Measurements from ENCODE around the gene SEMA5B.

SEMA5B gene

GRCh38 chr3:122873741-122874515 lies 153.6 kb downstream of the SEMA5B start:
- no peak for FAIRE-seq
- DNase-seq (ENCODE audit: insufficient read length, low spot score): no peak

DNA sequence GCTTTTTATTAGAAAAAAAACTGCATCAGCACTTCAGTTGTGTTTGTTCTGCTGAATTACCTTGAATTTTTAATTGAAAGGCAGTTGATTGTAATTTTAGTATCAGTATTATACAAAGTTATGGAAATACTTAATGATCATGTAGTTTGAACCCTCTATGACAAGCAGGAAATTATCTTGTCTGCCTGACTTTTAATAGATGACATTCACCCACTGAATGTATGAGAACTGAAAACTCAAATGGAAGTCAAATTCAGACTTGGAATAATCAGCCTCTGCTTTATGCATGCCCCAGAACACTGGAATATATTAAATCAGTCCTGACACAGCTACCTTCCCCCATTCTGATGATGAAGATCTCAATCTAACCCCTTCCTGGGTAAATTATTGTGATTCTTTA lies 159.2 kb downstream of the SEMA5B start:
- no peak for DNase-seq (ENCODE audit: insufficient read length, low spot score)
- FAIRE-seq: no peak

GRCh38 chr3:122864498-122864897 lies 163.1 kb downstream of the SEMA5B start:
- no peak for DNase-seq (ENCODE audit: insufficient read length, low spot score)
- FAIRE-seq: no peak

DNA sequence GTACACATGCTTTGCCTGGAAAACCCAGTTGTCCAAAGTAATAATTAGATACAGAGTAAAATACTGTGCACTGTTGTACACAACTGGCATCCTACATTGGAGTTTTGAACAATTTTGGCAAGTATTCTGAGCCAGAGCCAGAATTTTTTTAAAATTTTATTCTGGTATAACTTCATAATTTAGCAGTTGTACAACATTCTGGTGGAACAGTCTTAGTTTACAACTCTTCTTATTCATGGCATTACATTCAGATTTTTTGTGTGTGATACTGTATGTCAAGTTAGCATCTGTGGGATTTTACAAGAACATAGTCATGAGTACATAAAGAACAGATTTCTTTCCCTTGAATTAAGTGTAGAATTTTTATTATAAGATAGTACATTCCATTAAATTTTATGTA lies 165.2 kb downstream of the SEMA5B start:
- FAIRE-seq (no peak), DNase-seq (ENCODE audit: insufficient read length, low spot score) (no peak)
